Neural cell (in vitro differentiated cells): Measurements from ENCODE around the gene ZNF148. TPM values are rescaled to one million over a fixed set of nuclear protein-coding genes. Genes with fewer than 3 reads are reported as not detected.

Experiments
- H2AFZ ChIP-seq: fragments of 200-600, 300-800 bp; sonication (generic), shearing (Covaris generic); 2 replicates; pipeline ENCODE4 v1.6.0; 2014; ENCODE audit warnings: low read depth, mild to moderate bottlenecking, antibody characterized with exemption, low read length, moderate library complexity
- H3F3A ChIP-seq: fragments of 200-600 bp; shearing (Covaris generic); 2 replicates; pipeline ENCODE4 v1.6.1; 2016; ENCODE audit warnings: mild to moderate bottlenecking, moderate library complexity, mixed read lengths, antibody characterized with exemption, low read length; ENCODE audit not compliant: insufficient read depth, poor library complexity, severe bottlenecking
- H3K27ac ChIP-seq: fragments of 200-600, 300-800 bp; sonication (generic), shearing (Covaris generic); 2 replicates; pipeline ENCODE4 v1.5.1; 2014; ENCODE audit warnings: mild to moderate bottlenecking, low read length, moderate library complexity
- H3K27me3 ChIP-seq: fragments of 300-800, 200-600 bp; sonication (generic), shearing (Covaris generic); 2 replicates; pipeline ENCODE4 v1.6.0; 2014; ENCODE audit warnings: mild to moderate bottlenecking, low read depth, low read length, moderate library complexity; ENCODE audit not compliant: insufficient read depth
- H3K36me3 ChIP-seq: fragments of 300-800, 200-600 bp; sonication (generic), shearing (Covaris generic); 2 replicates; pipeline ENCODE4 v1.5.1; 2014; ENCODE audit warnings: mild to moderate bottlenecking, antibody characterized with exemption, low read length, moderate library complexity; ENCODE audit not compliant: insufficient read depth
- H3K4me2 ChIP-seq: fragments of 300-800, 200-600 bp; sonication (generic), shearing (Covaris generic); 2 replicates; pipeline ENCODE4 v1.6.0; 2014; ENCODE audit warnings: mild to moderate bottlenecking, low read length
- H3K4me3 ChIP-seq: fragments of 300-800, 200-600 bp; sonication (generic), shearing (Covaris generic); 2 replicates; pipeline ENCODE4 v1.5.1; 2014; ENCODE audit warnings: mild to moderate bottlenecking, low read length, moderate library complexity
- H3K79me2 ChIP-seq: fragments of 200-600 bp; shearing (Covaris generic); replicated peaks from 2 replicates; pipeline ENCODE4 v1.6.0; 2014; ENCODE audit warnings: mild to moderate bottlenecking, low read length, moderate library complexity; ENCODE audit not compliant: insufficient read depth
- H3K9ac ChIP-seq: fragments of 300-800, 200-600 bp; sonication (generic), shearing (Covaris generic); 2 replicates; pipeline ENCODE4 v1.6.1; 2016; ENCODE audit warnings: mild to moderate bottlenecking, low read length, mixed read lengths
- H3K9me2 ChIP-seq: fragments of 200-600 bp; shearing (Covaris generic); 2 replicates; pipeline ENCODE4 v1.6.1; 2016; ENCODE audit warnings: mild to moderate bottlenecking, low read length, mixed read lengths; ENCODE audit not compliant: insufficient read depth
- H3K9me3 ChIP-seq: fragments of 200-600, 300-800 bp; sonication (generic), shearing (Covaris generic); 2 replicates; pipeline ENCODE4 v1.6.1; 2016; ENCODE audit warnings: mild to moderate bottlenecking, mixed run types, low read length, moderate library complexity, mixed read lengths
- H4K20me1 ChIP-seq: fragments of 200-600 bp; shearing (Covaris generic); 2 replicates; pipeline ENCODE4 v1.6.1; 2016; ENCODE audit warnings: mild to moderate bottlenecking, mixed run types; ENCODE audit not compliant: insufficient read depth
- CTCF ChIP-seq: fragments of 450-650 bp; IDR thresholded peaks from 2 replicates; pipeline ENCODE4 v1.5.1; 2014; ENCODE audit warnings: antibody characterized with exemption, mild to moderate bottlenecking, moderate library complexity; ENCODE audit not compliant: poor library complexity, severe bottlenecking
- EP300 ChIP-seq: fragments of 450-650 bp; conservative IDR thresholded peaks from 2 replicates; pipeline ENCODE4 v1.6.1; 2014; ENCODE audit warnings: antibody characterized with exemption, mild to moderate bottlenecking, moderate library complexity; ENCODE audit not compliant: poor library complexity, severe bottlenecking
- EZH2 ChIP-seq: fragments of 200-600, 300-800 bp; shearing (Covaris generic), sonication (generic); IDR thresholded peaks from 2 replicates; pipeline ENCODE4 v1.6.1; 2014; ENCODE audit warnings: antibody characterized with exemption, low read length, borderline replicate concordance, mild to moderate bottlenecking; ENCODE audit not compliant: insufficient read depth, poor library complexity, severe bottlenecking
- MXI1 ChIP-seq: fragments of 450-650 bp; conservative IDR thresholded peaks from 2 replicates; pipeline ENCODE4 v1.6.1; 2014; ENCODE audit warnings: antibody characterized with exemption, mild to moderate bottlenecking; ENCODE audit not compliant: poor library complexity, severe bottlenecking
- POLR2AphosphoS5 ChIP-seq: IDR thresholded peaks from 2 replicates; pipeline ENCODE4 v1.6.1; 2012
- RAD21 ChIP-seq: fragments of 450-650 bp; conservative IDR thresholded peaks from 2 replicates; pipeline ENCODE4 v1.6.1; 2014; ENCODE audit warnings: antibody characterized with exemption, mild to moderate bottlenecking, moderate library complexity
- REST ChIP-seq: IDR thresholded peaks from 2 replicates; pipeline ENCODE4 v1.6.1; 2012; ENCODE audit warnings: borderline replicate concordance
- SMC3 ChIP-seq: fragments of 450-650 bp; conservative IDR thresholded peaks from 2 replicates; pipeline ENCODE4 v1.6.1; 2014; ENCODE audit warnings: antibody characterized with exemption, mild to moderate bottlenecking, moderate library complexity; ENCODE audit not compliant: poor library complexity
- TAF1 ChIP-seq: IDR thresholded peaks from 2 replicates; pipeline ENCODE4 v1.6.1; 2012; ENCODE audit warnings: low read depth
- polyA plus RNA-seq: library from polyadenylated mRNA; depleted of rRNA; stranded (reverse); fragments of >200 nt; gene quantifications from 2 replicates; pipeline ENCODE4 v1.2.3, GENCODE V29; 2014

Gene ZNF148
- polyA plus RNA-seq, 1 donor from 2014 or later = 16.9 TPM

DNA sequence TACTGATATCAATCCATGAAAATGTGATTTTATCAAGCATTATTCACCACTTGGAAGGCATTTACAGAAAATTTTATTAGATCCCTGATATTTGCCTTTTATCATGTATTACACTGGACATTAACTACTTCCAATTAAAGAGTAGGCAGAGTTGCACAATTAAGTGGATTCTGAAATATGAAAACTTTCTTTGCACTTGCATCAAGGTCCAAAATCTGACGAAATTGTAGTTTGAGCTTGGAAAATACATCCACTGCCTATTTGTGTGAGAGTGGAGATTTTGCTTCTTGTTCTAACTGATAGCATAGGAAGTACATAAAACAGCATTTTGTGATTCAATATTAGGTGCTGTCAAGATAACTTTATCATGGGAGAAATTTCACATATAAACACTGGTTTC is 113.0 kb downstream of the ZNF148 start:
- no peak overlapping the region for H3K4me2 ChIP-seq
- H3K9me2 ChIP-seq = no peaks in the 10 kb centered on the region
- H3K9ac ChIP-seq = no peak overlapping the region
- no peak overlapping the region for H3K4me3 ChIP-seq
- no peak for TF ChIP-seq POLR2AphosphoS5
- H3K27me3 ChIP-seq = no peaks in the 10 kb centered on the region
- no peaks in the 10 kb centered on the region for H3K79me2 ChIP-seq
- H4K20me1 ChIP-seq = no peaks in the 10 kb centered on the region
- no peaks in the 10 kb centered on the region for H3K9me3 ChIP-seq
- no peak overlapping the region for H2AFZ ChIP-seq
- H3F3A ChIP-seq = no peaks in the 10 kb centered on the region
- H3K27ac ChIP-seq = no peak overlapping the region
- no peaks in the 10 kb centered on the region for H3K36me3 ChIP-seq

- no peak overlapping the region for H3K27ac ChIP-seq
- no peak for TF ChIP-seq EP300
- no peak for TF ChIP-seq CTCF
- no peak for TF ChIP-seq POLR2AphosphoS5
- TF ChIP-seq MXI1 = no peak
- TF ChIP-seq SMC3 = no peak
- no peak for TF ChIP-seq RAD21
- no peak for TF ChIP-seq EZH2
- TF ChIP-seq REST = no peak
- no peak for TF ChIP-seq TAF1
- H4K20me1 ChIP-seq = no peaks in the 10 kb centered on the region
Observed at GRCh38 chr3:125261031-125261430, 114.1 kb downstream of the ZNF148 start.

GRCh38 chr3:125260158-125260557 is 115.0 kb downstream of the ZNF148 start:
- Histone ChIP-seq H3K4me3 (no peak overlapping the region), H3K4me2 (no peak overlapping the region), H4K20me1 (no peaks in the 10 kb centered on the region)

More at GRCh38 chr3:125261031-125261430, 114.1 kb downstream of the ZNF148 start:
- H3K4me2 ChIP-seq = no peak overlapping the region
- H3K27me3 ChIP-seq = no peaks in the 10 kb centered on the region
- H2AFZ ChIP-seq = no peak overlapping the region
- no peaks in the 10 kb centered on the region for H3K79me2 ChIP-seq
- H3K36me3 ChIP-seq = no peaks in the 10 kb centered on the region
- H3K9me2 ChIP-seq = no peaks in the 10 kb centered on the region
- no peak overlapping the region for H3K9ac ChIP-seq
- no peaks in the 10 kb centered on the region for H3K9me3 ChIP-seq
- no peaks in the 10 kb centered on the region for H3F3A ChIP-seq
- no peak overlapping the region for H3K4me3 ChIP-seq

More at GRCh38 chr3:125260158-125260557, 115.0 kb downstream of the ZNF148 start:
- TF ChIP-seq REST (no peak), TAF1 (no peak), POLR2AphosphoS5 (no peak), EZH2 (no peak), RAD21 (no peak), SMC3 (no peak), MXI1 (no peak), CTCF (no peak), EP300 (no peak)
- H3F3A ChIP-seq = no peaks in the 10 kb centered on the region
- H3K27me3 ChIP-seq = no peaks in the 10 kb centered on the region
- H3K79me2 ChIP-seq = no peaks in the 10 kb centered on the region
- no peaks in the 10 kb centered on the region for H3K36me3 ChIP-seq
- no peaks in the 10 kb centered on the region for H3K9me2 ChIP-seq
- no peak overlapping the region for H3K9ac ChIP-seq
- no peaks in the 10 kb centered on the region for H3K9me3 ChIP-seq
- H2AFZ ChIP-seq = no peak overlapping the region
- H3K27ac ChIP-seq = no peak overlapping the region
